Central memory CD8-positive, alpha-beta T cell (primary cell): ENCODE measurements around the gene FBP2.
"Not testable (repeated sequence)": the region's sequence is repeated elsewhere in the genome, so short reads cannot be mapped to it uniquely, and the experiment has no call there.

Experiments used
- ATAC-seq: fragments of 150-1000 bp; cut with Tn5 transposase; replicated peaks from 2 replicates; pipeline ENCODE4 v1.10.0; 2022; ENCODE audit warnings: mild to moderate bottlenecking, moderate FRiP score, moderate number of reproducible peaks; ENCODE audit not compliant: poor library complexity, severe bottlenecking; ENCODE audit errors: extremely low read depth
- DNase-seq, 2 donors: peaks; one replicate each; pipeline ENCODE4 v3.0.0; 2021; ENCODE audit warnings: low spot score in 2 of 2
- H3K27ac Mint-ChIP-seq: one replicate; pipeline ENCODE4 v1.8.0; 2022; ENCODE audit warnings: low read depth, mild to moderate bottlenecking, moderate library complexity, mixed read lengths
- H3K27me3 Mint-ChIP-seq: one replicate; pipeline ENCODE4 v1.8.0; 2022; ENCODE audit warnings: mixed read lengths
- H3K36me3 Mint-ChIP-seq: one replicate; pipeline ENCODE4 v1.8.0; 2022; ENCODE audit warnings: mild to moderate bottlenecking, moderate library complexity, mixed read lengths; ENCODE audit not compliant: insufficient read depth
- H3K4me1 Mint-ChIP-seq: one replicate; pipeline ENCODE4 v1.8.0; 2022; ENCODE audit warnings: mixed read lengths
- H3K4me3 Mint-ChIP-seq: one replicate; pipeline ENCODE4 v1.8.0; 2022; ENCODE audit warnings: mild to moderate bottlenecking, moderate library complexity, mixed read lengths
- H3K9me3 Mint-ChIP-seq: one replicate; pipeline ENCODE4 v1.8.0; 2022; ENCODE audit warnings: mixed read lengths

Gene FBP2

DNA sequence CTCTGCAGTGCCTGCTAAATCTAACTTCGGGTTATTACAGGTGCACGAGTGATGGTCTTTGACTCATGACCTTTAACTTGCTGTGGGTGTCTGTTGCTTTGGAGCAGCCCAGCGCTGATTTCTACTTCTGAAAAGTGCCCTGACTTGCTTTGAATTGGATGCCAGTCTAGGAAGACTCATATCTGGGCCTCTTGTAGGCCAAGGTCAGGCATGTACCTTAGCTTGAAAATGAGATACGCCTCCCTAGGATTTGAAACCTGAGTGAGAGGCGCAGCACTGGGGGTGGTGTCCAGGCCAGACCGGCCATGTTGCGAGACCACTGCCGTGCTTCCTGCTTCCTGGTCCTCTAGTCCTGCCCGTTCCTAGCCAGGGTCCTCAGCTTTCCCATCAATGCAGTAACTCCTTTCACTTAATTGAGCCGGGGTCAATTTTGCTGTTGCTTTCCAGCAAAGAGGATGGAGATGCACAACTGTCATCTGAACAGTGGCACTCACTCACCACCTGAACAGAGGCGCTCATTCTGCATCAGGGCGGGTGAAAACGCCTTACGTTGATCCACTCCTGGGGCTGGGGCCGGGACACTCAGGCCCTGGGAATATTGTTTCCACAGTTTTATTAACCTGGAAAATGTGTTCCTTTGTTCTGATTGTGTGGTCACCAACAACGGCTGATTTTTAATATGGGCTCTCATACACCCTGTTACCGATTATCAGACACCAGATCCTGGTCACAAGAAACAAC, 24.5 kb downstream of the FBP2 start:
- H3K4me1 Mint-ChIP-seq = no peaks in the 10 kb centered on the region
- no peaks in the 10 kb centered on the region for H3K9me3 Mint-ChIP-seq
- no peak for DNase-seq
- no peak for ATAC-seq
- no peak overlapping the region for H3K4me3 Mint-ChIP-seq
- no peaks in the 10 kb centered on the region for H3K36me3 Mint-ChIP-seq
- peaks cover 34% of the 10 kb centered on the region for H3K27me3 Mint-ChIP-seq
- no peak overlapping the region for H3K27ac Mint-ChIP-seq

DNA sequence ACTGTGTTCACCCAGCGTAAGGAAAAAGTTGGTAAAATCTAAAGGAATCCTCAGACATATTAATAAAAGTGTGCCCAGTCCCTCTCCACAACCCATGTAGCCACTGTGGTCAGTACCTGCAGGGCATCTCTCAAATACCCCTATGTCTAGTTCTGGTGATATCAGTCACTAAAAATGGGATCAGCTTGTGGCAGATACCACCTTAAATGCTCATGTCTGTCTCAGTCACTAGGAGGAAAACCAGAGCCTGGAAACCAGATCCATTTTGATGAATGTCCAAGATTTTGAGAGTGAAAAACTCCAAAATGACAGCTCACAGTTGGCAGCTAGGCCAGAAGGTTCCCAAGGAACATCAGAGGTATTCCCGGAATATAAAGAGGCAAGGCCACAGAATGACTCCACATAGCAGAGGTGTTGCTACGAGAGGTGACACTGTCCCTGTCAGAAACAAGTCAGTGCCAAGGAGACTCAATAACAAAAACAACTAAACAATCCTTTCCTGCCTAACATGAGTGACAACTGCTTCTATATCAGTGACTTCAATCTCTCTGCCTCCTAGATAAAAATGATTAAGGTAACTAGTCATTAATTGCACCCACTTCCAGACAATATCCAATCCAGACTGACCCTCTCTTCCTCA, 25.3 kb downstream of the FBP2 start:
- H3K36me3 Mint-ChIP-seq = no peaks in the 10 kb centered on the region
- H3K9me3 Mint-ChIP-seq = no peaks in the 10 kb centered on the region
- no peak overlapping the region for H3K4me3 Mint-ChIP-seq
- DNase-seq (no peak), ATAC-seq (no peak)
- H3K4me1 Mint-ChIP-seq = no peaks in the 10 kb centered on the region
- no peak overlapping the region for H3K27ac Mint-ChIP-seq
- peaks cover 36% of the 10 kb centered on the region for H3K27me3 Mint-ChIP-seq

DNA sequence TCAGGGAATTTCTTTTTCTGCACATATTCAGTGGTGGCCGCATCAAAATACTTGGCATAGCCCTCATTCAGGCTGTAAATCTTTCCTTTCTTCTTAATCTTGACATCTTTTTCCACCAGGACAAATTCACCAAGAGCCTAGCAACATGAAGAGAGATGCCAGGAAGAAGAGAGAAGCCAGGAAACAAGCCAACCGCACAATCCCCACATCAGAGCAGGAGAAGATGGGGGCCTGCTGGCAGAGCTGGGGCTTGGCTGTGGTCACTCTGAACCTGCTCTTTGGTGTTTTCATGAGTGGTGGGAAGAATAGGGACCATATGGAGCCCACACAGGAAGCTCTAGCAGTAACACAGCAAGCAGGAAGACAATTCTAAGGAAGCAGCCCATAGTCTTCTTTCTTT, 26.4 kb downstream of the FBP2 start:
- Mint-ChIP-seq H3K27me3 (peaks cover 36% of the 10 kb centered on the region), H3K4me1 (no peaks in the 10 kb centered on the region), H3K27ac (no peak overlapping the region), H3K9me3 (no peaks in the 10 kb centered on the region), H3K36me3 (no peaks in the 10 kb centered on the region), H3K4me3 (no peak overlapping the region)
- DNase-seq = no peak
- no peak for ATAC-seq

DNA sequence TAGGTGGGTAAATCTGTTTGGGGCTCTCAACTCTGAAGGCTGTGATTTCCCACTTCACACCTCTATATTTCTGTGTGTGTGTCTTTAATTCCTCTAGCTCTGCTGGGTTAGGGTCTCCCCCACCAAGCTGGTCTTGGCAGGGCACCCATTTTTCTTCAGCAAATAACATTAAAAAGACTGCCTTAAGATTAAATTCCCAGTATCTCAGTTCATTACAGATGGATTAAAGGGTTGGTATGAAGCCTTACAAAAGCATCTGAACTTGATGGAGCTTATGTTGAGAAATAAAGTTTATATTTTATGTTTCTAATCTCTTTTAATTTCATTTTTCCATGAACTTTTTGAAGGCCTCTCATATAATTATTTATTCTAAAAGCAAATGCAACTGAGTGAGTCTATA, 27.1 kb downstream of the FBP2 start:
- peaks cover 30% of the 10 kb centered on the region for H3K27me3 Mint-ChIP-seq

DNA sequence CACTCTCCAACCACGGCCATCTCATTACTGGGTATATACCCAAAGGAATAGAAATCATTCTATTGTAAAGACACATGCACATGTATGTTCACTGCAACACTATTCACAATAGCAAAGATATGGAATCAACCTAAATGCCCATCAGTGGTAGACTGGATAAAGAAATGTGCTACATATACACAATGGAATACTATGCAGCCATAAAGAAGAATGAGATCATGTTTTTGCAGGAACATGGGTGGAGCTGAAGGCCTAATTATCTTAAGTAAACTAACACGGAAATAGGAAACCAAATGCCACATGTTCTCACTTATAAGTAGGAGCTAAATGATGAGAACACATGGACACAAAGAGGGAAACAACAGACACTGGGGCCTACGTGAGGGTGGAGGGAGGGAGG, 29.3 kb downstream of the FBP2 start:
- not testable (repeated sequence) for H3K9me3 Mint-ChIP-seq, H3K4me3 Mint-ChIP-seq, H3K4me1 Mint-ChIP-seq, DNase-seq, H3K27ac Mint-ChIP-seq, ATAC-seq, H3K36me3 Mint-ChIP-seq
- H3K27me3 Mint-ChIP-seq = peaks cover 29% of the 10 kb centered on the region

More for the DNA sequence above, 27.1 kb downstream of the FBP2 start:
- no peak for DNase-seq
- H3K4me1 Mint-ChIP-seq = no peaks in the 10 kb centered on the region
- H3K4me3 Mint-ChIP-seq = no peak overlapping the region
- ATAC-seq = no peak
- no peaks in the 10 kb centered on the region for H3K36me3 Mint-ChIP-seq
- H3K27ac Mint-ChIP-seq = no peak overlapping the region
- H3K9me3 Mint-ChIP-seq = no peaks in the 10 kb centered on the region

DNA sequence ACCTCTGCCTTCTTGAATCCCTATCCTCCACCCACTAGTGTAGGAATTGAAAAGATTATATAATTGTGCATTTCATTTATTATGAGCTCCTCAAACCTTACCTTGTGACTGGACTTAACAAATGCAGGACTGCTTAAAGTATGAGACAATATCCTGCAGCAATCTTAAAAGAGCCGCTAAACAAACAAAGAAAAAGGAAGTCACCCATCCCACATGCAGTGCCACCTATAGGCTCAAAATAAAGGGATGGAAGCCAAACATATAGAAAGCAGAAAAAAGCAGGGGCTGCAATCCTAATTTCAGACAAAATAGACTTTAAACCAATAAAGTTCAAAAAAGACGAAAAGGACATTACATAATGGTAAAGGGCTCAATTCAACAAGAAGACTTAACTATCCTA, 30.1 kb downstream of the FBP2 start:
- Mint-ChIP-seq H3K27ac (no peak overlapping the region), H3K4me3 (no peak overlapping the region), H3K9me3 (no peaks in the 10 kb centered on the region), H3K36me3 (no peaks in the 10 kb centered on the region), H3K27me3 (peaks cover 29% of the 10 kb centered on the region), H3K4me1 (no peaks in the 10 kb centered on the region)
- DNase-seq = no peak
- no peak for ATAC-seq

DNA sequence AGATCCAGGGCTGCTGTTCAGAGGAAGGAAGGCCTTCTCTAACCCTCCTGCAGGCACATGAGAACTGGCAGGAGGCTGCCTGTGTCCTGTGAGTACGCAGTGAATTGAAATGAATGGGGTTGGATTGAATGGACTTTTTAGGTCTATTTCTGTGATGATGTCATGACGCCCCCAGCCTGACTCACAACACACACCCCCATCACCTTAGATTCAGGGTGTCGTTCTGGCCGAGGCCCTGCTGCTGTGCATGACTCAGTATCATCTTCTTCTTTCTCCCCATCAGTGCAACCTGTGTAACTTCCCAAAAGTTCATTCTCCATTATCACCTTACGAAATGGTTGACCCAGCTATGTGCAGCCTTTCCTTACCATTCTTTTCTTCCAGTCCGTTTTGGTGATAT, 33.4 kb downstream of the FBP2 start:
- ATAC-seq (no peak), DNase-seq (no peak)
- Mint-ChIP-seq H3K27ac (no peak overlapping the region), H3K27me3 (peaks cover 20% of the 10 kb centered on the region), H3K4me1 (no peaks in the 10 kb centered on the region), H3K4me3 (no peak overlapping the region), H3K9me3 (no peaks in the 10 kb centered on the region), H3K36me3 (no peaks in the 10 kb centered on the region)

DNA sequence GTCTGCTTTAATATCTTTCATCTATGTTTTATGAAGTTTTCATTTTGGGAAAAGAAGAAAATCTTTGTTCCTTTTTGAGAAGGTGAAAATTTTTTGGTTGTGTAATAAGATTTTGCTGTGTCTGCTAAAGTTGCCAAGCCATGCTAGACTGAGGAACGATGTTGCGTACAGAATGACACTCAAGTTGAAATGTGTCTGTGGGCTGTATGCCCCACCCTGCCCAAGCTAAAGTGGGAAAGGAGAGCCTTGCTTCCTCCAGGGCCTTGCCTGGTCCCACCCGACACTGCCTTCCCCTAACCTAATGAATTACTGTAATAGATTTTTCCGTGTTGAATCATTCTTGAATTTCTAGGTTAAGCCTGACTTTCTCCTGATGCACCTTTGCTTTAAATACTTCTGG, 36.2 kb downstream of the FBP2 start:
- ATAC-seq = no peak
- Mint-ChIP-seq H3K27me3 (peaks cover 14% of the 10 kb centered on the region), H3K27ac (no peak overlapping the region), H3K4me1 (no peaks in the 10 kb centered on the region), H3K36me3 (no peaks in the 10 kb centered on the region), H3K9me3 (no peaks in the 10 kb centered on the region), H3K4me3 (no peak overlapping the region)
- no peak for DNase-seq

DNA sequence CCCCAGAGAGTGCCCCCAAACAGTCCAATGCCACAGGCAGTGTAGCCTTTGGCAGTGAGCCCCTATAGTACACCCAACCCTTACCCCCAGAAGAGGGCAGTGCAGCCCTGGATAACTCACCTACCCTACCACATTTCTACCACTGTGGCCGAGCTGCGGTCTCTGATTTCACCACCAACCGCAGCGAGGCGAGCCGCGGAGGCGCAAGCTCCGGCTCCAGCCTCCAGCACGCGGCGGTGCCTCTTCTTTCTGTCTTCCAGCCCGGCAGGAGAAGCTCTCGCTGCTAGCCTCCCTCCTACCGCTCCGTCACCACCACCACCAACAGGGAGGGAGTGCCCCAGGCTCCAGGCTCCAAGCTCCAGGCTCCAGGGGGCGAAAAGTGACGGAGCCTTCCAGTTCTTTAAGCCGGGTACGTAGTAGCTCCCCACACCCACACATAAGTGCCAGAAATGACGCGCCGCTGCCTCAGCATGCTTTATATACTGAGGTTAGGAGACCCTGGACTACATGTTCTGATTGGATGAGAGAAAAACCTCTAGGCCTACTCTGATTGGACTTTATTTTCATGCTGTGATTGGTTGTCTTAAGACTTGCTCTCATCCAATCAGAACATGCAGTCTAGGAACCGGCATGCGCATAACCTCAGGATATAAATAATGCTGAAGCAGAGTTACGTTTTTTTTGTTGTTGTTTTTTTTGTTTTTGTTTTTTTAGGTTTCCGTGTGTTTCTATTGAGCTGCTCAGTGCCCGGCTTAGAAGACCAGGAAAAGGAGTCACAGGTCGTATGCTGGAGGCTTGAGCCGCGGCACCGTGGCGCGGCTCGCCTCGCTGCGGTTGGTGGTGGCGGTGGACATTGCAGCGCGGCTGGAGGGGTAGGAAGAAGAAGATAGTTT, 38.9 kb downstream of the FBP2 start, which contains the start of gene PCAT7:
TSS of gene PCAT7 (plus strand) at position 645 of the 893 bp plus-strand sequence.
- Mint-ChIP-seq H3K27ac (no peak within 1 kb of the TSS), H3K36me3 (no peaks in the 10 kb centered on the region), H3K4me1 (no peaks in the 10 kb centered on the region), H3K27me3 (peaks cover 36% of the 10 kb centered on the region), H3K4me3 (no peak within 1 kb of the TSS), H3K9me3 (no peaks in the 10 kb centered on the region)
- ATAC-seq (no peak), DNase-seq (no peak)

DNA sequence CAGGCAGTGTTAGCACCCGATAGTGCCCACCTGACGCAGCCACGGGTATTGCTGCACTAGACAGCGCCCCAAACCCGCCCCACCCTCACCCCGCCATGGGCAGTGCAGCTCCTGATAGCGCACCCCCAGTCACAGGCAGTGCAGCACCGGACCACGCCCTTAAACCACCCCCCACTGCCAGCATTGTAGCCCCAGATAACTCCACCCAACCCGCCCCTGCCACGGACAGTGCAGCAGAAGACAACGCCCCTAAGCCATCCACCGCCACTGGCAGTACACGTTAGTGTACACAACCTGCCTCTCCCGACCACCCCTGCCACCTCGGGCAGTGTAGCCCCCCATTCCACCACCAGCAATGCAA, 39.6 kb downstream of the FBP2 start:
- DNase-seq (no peak), ATAC-seq (no peak)
- H3K4me3 Mint-ChIP-seq = no peak overlapping the region
- no peaks in the 10 kb centered on the region for H3K9me3 Mint-ChIP-seq
- no peaks in the 10 kb centered on the region for H3K4me1 Mint-ChIP-seq
- H3K27me3 Mint-ChIP-seq = peaks cover 42% of the 10 kb centered on the region
- no peaks in the 10 kb centered on the region for H3K36me3 Mint-ChIP-seq
- H3K27ac Mint-ChIP-seq = no peak overlapping the region

DNA sequence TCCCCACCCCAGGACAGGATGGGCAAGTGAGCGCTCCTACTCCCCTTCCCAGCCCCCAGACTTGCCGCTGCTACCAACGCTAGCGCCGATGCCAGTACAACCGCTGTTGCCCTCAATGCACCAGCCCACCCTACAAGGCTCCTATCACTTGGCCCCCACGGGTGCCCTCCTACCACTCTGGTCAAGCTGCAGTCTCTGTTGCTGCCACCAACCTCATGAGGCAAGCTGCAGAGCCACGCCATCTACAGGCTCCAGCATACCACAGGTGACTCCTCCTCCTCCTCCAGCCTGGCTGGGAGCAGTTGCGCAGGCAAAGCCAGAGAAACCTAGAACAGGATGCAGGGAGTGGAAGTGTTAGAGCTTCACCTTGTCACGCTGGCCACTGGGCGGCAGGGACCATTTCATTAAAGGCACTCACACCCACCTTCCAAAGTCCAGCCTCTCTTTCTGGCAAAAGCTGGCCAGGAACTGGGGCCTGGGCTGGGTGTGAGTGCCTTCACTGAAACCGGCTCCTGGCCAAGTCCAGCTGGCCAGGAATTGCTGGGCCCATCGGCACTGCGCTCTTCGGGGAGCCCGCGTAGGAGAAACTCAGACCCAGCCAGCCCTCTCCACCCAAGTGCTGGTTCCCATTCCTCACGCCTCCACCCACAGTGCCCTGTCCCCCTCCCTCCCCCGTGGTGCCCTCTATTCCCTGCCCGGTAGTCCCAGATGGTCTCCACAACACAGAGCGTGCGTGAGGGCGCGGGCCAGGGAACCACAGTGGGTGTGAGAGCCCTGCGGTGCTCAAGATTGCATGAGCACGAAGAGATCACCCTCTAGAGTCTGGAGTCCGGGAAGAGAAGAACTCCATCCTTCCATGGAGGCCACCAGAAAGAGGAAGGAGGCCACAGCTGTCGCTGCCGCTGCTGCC, 40.3 kb downstream of the FBP2 start:
- Mint-ChIP-seq H3K4me3 (no peak overlapping the region), H3K27me3 (peaks cover 44% of the 10 kb centered on the region), H3K36me3 (no peaks in the 10 kb centered on the region), H3K4me1 (no peaks in the 10 kb centered on the region), H3K9me3 (no peaks in the 10 kb centered on the region), H3K27ac (no peak overlapping the region)
- no peak for DNase-seq
- ATAC-seq = no peak

DNA sequence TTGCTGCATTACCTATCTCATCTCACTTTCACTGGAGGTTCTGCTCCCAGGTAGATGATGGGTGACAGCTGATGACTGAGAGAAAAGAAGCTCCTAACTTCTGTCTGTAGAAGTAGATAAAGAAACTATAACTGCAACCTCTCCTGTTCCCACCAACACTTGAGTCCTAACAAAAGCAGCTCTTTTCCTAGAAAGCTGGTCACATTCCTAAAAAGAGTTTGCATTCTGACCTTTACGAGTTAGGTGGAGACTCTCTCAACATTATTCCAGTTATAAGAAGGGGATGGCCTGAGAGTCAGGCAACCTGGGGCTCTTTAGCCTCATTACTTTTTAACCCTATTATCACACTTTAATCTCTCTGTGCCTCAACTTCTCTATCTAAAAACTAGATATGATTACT, 47.7 kb downstream of the FBP2 start:
- ATAC-seq (no peak), DNase-seq (no peak)
- Mint-ChIP-seq H3K4me1 (no peaks in the 10 kb centered on the region), H3K9me3 (no peaks in the 10 kb centered on the region), H3K36me3 (no peaks in the 10 kb centered on the region), H3K4me3 (no peak overlapping the region), H3K27me3 (peaks cover 75% of the 10 kb centered on the region), H3K27ac (no peak overlapping the region)
